ENCODE results near the gene NKG7.

- no peak for TF ChIP-seq CTCF (IDR thresholded peaks at IDR 0.05)
- TF ChIP-seq POLR2A (IDR thresholded peaks at IDR 0.05): no peak
Measured at GRCh38 chr19:51359294-51359693, 13.2 kb downstream of the NKG7 start.

Measured in body of pancreas (tissue), 4 donors.